Retinal pigment epithelial cell (primary cell): ENCODE results near the gene CXCL17.

Experiments
- DNase-seq: peaks from one replicate; pipeline ENCODE4 v3.0.0-alpha.2; 2010; ENCODE audit warnings: low read depth
- H3K4me3 ChIP-seq: 2 replicates; pipeline ENCODE4 v1.5.1; 2011; ENCODE audit warnings: mild to moderate bottlenecking, low read length, control low read depth, moderate library complexity
- TF ChIP-seq, protein P1 (sequence below): conservative IDR thresholded peaks from 2 replicates; pipeline ENCODE4 v1.5.1; 2011; ENCODE audit warnings: low read depth, low read length, control low read depth, inconsistent platforms

Gene CXCL17

DNA sequence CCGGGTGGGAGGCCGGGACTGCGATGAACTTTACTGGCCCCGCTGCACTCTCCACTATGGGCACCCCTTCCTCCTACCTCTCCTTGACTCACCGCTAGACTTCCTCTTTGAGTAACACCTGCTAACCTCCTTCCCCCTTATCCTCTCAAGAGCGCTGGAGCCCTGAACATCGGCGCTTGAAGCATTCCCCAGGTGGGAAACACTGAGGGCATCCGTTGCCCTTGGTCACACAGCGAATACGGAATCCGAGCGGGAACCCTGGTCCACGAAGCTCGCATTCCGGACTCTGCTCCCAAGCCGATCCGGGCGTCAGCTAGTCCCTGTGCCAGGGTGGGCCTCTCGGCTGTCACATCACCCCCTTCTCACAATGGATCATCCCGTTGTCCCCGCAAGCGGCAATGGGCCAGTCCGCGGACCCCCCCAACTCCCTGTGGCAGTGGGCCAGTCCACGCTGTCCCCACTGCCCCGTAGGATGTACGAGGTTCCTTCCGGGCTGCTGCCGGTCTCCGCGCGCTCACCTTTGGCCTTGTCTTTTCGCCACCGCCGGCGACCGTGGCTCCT is 19.8 kb downstream of the CXCL17 start:
- peak overlapping the region; percentile 70 for H3K4me3 ChIP-seq
- TF ChIP-seq, protein P1, sequence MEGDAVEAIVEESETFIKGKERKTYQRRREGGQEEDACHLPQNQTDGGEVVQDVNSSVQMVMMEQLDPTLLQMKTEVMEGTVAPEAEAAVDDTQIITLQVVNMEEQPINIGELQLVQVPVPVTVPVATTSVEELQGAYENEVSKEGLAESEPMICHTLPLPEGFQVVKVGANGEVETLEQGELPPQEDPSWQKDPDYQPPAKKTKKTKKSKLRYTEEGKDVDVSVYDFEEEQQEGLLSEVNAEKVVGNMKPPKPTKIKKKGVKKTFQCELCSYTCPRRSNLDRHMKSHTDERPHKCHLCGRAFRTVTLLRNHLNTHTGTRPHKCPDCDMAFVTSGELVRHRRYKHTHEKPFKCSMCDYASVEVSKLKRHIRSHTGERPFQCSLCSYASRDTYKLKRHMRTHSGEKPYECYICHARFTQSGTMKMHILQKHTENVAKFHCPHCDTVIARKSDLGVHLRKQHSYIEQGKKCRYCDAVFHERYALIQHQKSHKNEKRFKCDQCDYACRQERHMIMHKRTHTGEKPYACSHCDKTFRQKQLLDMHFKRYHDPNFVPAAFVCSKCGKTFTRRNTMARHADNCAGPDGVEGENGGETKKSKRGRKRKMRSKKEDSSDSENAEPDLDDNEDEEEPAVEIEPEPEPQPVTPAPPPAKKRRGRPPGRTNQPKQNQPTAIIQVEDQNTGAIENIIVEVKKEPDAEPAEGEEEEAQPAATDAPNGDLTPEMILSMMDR = no peak
- DNase-seq = no peak

DNA sequence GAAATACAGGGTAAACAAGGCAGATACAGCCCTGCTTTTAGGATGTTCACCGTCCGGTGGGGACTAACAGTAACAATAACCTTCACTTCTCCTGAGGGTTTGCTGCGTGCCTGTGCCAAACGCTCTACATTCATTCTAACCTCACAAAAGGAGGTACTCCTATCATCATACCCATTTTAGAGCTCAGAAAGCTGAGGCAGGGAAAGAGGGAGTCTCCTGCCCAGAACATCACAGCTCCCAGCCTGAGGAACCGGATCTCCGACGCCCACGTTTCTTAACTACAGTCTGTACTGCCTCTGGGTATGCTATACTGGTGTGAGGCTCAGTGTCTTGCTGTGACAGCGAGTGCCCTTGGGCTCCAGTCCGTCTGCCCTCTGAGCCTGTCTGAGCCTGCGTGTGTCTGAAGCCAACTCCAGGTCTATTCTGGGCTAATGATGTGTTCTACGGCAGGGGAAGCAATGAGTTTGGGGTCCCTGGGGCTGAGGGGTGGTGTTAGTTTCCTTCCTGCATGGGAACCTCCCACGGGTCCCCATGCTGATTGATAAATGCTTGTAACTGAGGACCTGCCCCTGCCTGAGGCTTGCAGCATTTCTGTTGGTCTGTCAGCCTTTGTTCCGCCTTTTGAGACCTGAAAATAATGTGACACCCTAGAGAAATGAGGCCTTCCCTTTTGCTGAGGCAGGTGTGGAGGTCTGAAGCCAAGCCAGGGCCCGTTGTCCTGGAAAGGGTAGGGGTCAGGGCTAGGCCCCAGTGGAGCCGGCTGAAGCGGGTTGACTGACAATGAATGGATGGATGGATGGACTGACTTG is 20.4 kb downstream of the CXCL17 start:
- peak overlapping the region; percentile 70 for H3K4me3 ChIP-seq
- DNase-seq = no peak
- TF ChIP-seq, protein P1 = no peak

- TF ChIP-seq, protein P1 = no peak
- DNase-seq = peak; percentile 49
- H3K4me3 ChIP-seq = no peak overlapping the region
Measured at GRCh38 chr19:42421591-42422031, 21.1 kb downstream of the CXCL17 start.

DNA sequence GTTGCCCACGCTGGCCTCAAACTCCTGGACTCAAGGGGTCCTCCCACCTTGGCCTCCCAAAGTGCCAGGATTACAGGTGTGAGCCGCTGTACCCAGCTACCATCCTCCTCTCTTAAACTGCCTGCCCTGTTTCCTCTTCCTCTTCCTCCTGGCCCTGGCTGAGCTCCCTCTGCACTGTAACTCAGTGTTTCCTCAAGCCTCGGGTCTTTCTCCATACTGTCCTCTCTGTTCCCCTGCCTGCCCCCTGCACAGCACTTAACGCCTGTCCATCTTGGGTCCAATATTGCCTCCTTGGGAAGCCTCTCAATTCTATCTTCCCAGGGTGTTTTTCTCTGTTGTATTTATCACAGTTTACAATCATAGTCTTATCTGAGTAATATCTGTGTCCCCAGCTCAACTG is 21.6 kb downstream of the CXCL17 start:
- DNase-seq = no peak
- TF ChIP-seq, protein P1 = no peak
- H3K4me3 ChIP-seq = no peak overlapping the region

DNA sequence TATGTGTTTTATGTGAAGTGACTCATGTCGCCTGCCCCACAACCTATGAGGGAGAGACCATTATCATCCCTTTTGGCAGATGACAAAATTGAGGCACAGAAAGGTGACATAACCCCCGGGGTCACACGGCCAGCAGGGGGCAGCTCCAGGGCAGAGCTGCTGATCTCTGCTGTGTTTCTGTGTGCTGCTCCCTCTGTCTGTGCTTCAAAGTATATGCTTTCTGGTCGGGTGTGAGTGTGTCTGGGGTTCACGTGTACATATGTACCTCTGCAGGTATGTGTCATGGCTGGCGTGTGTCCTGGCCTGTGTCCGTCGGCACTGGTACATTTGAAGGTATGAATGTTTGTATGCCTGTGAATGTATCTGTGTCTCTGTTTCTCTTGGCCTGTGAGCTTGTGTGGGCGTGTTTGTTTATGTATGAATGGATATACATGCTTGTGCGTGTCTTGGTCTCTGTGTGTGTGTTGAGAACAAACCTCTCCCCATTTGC is 22.6 kb downstream of the CXCL17 start:
- no peak overlapping the region for H3K4me3 ChIP-seq
- no peak for DNase-seq
- TF ChIP-seq, protein P1 = peak; percentile 69

GRCh38 chr19:42419309-42419708 is 23.4 kb downstream of the CXCL17 start:
- DNase-seq = no peak

More at GRCh38 chr19:42419309-42419708, 23.4 kb downstream of the CXCL17 start:
- TF ChIP-seq, protein P1 = no peak
- no peak overlapping the region for H3K4me3 ChIP-seq
